NOMO-1 treated with dmso at 0.1 percent for 144 hours (cell line): ENCODE results near the gene FAM222B.
"Not testable (repeated sequence)": the region's sequence is repeated elsewhere in the genome, so short reads cannot be mapped to it uniquely, and the experiment has no call there.

ENCODE experiments used
- DNase-seq: peaks from one replicate; lab custom pipeline; 2025; ENCODE audit not compliant: unreplicated experiment; lab: John Stamatoyannopoulos, UW

The FAM222B gene

GRCh38 chr17:28842282-28843012 is at the start of gene FAM222B:
TSS of gene FAM222B (minus strand) at chr17:28842790. CDS start at chr17:28766667, 76,123 bp downstream.
- peak; percentile 76 for DNase-seq

- no peak for DNase-seq
Measured at GRCh38 chr17:28892024-28892423, 49.4 kb upstream of the FAM222B start.

- no peak for DNase-seq
Measured at GRCh38 chr17:28891201-28891600, 48.6 kb upstream of the FAM222B start.

- DNase-seq, result no peak
Measured at GRCh38 chr17:28889996-28890395, 47.4 kb upstream of the FAM222B start.

GRCh38 chr17:28888832-28889231 is 46.2 kb upstream of the FAM222B start:
- no peak for DNase-seq

- DNase-seq, result no peak
Measured at GRCh38 chr17:28887871-28888471, 45.4 kb upstream of the FAM222B start.

- DNase-seq, result no peak
Measured at GRCh38 chr17:28885951-28886350, 43.4 kb upstream of the FAM222B start.

- DNase-seq, result no peak
Measured at GRCh38 chr17:28885363-28885762, 42.8 kb upstream of the FAM222B start.

- no peak for DNase-seq
Measured at GRCh38 chr17:28883967-28884702, 41.5 kb upstream of the FAM222B start.

- DNase-seq, result no peak
Measured at GRCh38 chr17:28882154-28882895, 39.7 kb upstream of the FAM222B start.

GRCh38 chr17:28881533-28882056 is 39.0 kb upstream of the FAM222B start:
- DNase-seq, result no peak

GRCh38 chr17:28880572-28880945 is 38.0 kb upstream of the FAM222B start:
- DNase-seq, result no peak

- DNase-seq, result no peak
Measured at GRCh38 chr17:28879886-28880571, 37.4 kb upstream of the FAM222B start.

- DNase-seq, result no peak
Measured at GRCh38 chr17:28878981-28879380, 36.4 kb upstream of the FAM222B start.

- no peak for DNase-seq
Measured at GRCh38 chr17:28878158-28878910, 35.7 kb upstream of the FAM222B start.

GRCh38 chr17:28877150-28877711 is 34.6 kb upstream of the FAM222B start:
- not testable (repeated sequence) for DNase-seq

GRCh38 chr17:28875848-28876550 is 33.4 kb upstream of the FAM222B start:
- DNase-seq, result no peak

- DNase-seq, result no peak
Measured at GRCh38 chr17:28874750-28875149, 32.2 kb upstream of the FAM222B start.

GRCh38 chr17:28873839-28874238 is 31.2 kb upstream of the FAM222B start:
- no peak for DNase-seq
